HFF-Myc (cell line): ENCODE results near the gene HK2.
"Not testable (repeated sequence)": the region's sequence is repeated elsewhere in the genome, so short reads cannot be mapped to it uniquely, and the experiment has no call there.

ENCODE experiments used
- DNase-seq: peaks from one replicate; pipeline ENCODE4 v3.0.0-alpha.2; 2011; ENCODE audit warnings: low read depth; ENCODE audit errors: extremely low read depth
- H3K4me3 ChIP-seq: replicated peaks from 2 replicates; pipeline ENCODE4 v1.5.1; 2011; ENCODE audit warnings: low read depth, mild to moderate bottlenecking, control low read depth, low read length
- TF ChIP-seq, protein P1 (sequence below): IDR thresholded peaks from 2 replicates; pipeline ENCODE4 v1.5.1; 2012; ENCODE audit warnings: mild to moderate bottlenecking, low read depth, low read length, control low read depth; ENCODE audit errors: missing control alignments

HK2 gene

DNA sequence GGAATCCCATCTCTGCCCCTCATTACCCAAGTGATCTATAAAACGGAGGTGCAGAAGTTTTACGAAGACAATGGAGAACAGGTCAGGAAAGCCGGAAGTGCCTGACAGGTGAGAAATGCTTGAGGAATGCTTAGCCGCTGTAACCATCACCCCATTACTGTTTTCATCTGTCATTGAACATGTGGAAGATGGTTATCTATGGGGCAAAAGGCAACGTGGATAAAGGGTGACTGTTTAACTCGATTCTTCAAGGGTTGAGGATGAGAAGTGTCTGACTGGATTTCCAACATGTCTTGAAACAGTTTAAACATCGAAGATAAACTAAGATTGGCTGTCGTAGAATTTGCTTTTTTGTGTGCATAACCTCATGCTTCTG lies 17.3 kb downstream of the HK2 start:
- DNase-seq = no peak
- no peak overlapping the region for H3K4me3 ChIP-seq
- TF ChIP-seq, protein P1, sequence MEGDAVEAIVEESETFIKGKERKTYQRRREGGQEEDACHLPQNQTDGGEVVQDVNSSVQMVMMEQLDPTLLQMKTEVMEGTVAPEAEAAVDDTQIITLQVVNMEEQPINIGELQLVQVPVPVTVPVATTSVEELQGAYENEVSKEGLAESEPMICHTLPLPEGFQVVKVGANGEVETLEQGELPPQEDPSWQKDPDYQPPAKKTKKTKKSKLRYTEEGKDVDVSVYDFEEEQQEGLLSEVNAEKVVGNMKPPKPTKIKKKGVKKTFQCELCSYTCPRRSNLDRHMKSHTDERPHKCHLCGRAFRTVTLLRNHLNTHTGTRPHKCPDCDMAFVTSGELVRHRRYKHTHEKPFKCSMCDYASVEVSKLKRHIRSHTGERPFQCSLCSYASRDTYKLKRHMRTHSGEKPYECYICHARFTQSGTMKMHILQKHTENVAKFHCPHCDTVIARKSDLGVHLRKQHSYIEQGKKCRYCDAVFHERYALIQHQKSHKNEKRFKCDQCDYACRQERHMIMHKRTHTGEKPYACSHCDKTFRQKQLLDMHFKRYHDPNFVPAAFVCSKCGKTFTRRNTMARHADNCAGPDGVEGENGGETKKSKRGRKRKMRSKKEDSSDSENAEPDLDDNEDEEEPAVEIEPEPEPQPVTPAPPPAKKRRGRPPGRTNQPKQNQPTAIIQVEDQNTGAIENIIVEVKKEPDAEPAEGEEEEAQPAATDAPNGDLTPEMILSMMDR = no peak

DNA sequence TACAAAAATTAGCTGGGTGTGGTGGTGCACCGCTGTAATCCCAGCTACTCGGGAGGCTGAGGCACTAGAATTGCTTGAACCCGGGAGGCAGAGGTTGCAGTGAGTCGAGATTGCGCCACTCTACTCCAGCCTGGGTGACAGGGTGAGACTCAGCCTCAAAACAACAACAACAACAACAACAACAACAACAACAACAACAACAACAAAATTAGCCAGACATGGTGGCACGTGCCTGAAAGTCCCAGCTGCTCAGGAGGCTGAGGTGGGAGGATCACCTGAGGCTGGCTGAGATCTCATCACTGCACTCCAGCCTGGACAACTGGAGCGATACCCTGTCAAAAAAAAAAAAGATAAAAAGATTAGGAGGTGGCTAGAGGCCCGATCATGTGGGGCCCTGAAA lies 19.4 kb downstream of the HK2 start:
- DNase-seq, H3K4me3 ChIP-seq: not testable (repeated sequence)

DNA sequence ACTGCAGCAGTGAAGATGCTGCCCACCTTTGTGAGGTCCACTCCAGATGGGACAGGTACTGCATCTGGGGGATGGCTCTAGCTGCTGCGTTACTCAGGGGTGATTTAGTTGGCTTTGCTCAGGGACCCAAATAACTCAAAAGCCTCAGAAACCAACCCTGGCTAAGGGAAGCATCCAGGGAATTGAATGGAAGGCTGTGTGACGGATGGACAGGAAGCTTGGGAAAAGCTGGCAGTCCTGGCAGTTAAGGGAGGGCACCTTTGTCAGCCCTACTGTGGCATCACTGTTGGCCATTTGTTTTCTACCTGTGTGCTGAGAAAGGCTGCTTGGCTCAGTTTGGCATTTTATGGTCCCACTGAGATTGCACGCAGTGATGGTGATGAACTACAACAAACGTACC lies 20.5 kb downstream of the HK2 start:
- TF ChIP-seq, protein P1 = no peak
- no peak overlapping the region for H3K4me3 ChIP-seq
- DNase-seq = no peak

DNA sequence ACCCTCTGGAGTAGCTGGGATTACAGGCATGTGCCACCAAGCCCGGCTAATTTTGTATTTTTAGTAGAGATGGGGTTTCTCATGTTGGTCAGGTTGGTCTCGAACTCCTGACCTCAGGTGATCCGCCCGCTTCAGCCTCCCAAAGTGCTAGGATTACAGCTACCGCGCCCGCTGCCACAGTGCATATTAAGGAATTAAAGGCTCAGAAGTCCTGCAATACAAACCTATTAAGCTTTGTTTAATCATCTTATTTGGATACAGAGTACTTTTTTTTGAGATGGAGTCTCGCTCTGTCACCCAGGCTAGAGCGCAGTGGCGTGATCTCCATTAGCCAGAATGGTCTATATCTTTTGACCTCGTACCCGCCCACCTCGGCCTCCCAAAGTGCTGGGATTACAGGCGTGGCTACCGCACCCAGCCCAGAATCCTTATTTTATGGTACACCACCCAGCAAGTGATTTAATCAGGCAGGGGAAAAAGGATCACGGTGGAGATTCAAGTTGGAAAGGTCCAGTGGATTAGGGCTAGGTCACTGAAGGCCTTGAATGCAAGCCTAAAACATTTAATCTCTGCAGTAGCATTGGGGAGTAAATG lies 21.3 kb downstream of the HK2 start:
- not testable (repeated sequence) for H3K4me3 ChIP-seq, DNase-seq

DNA sequence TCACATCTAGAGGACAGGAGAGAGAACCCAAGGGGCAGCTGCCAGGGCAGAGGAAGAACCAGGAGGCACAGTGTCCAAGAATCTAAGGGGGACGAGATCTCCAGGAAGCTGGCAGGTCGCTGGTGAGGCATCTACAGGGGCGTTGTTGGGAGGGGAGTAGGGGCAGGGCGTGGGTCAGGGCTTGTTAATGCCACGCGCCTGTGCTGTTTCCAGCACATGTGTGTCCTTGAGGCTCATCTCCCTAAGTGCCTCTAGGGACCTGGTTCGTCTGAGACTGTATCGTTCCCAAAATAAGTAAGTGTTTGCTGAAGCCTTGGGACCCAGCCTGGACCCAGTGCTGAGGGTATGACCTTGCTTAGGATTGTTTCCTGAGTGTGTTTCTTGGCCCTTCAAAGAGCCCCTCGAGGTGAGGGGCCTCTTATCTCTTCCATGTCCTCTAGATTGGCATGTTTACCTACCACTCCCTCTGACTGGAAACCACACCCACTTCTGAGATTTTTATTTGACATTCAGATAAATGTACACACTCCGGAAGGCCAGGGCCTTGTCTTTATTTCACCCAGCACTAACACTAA lies 22.2 kb downstream of the HK2 start:
- TF ChIP-seq, protein P1 = no peak
- DNase-seq = no peak
- H3K4me3 ChIP-seq = no peak overlapping the region

DNA sequence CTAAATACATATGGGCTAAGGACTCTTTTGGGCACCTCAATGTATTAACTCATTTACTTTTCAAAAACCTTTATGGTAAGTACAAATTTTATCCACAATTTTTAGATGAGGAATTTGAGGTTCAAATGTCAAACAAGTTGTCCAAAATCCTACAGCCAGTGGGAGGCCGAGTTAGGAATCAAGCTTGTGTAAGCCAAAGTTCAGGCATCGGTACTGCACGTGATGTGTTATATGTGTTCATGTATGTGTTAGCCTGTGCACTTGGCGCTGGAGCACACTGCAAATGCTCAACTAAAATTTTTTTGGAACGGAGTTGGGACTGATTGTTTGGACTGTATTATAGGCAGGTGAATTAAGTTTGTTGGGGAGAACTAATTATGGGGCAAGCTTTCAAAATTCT lies 22.7 kb downstream of the HK2 start:
- DNase-seq = no peak
- TF ChIP-seq, protein P1 = no peak
- H3K4me3 ChIP-seq = no peak overlapping the region

DNA sequence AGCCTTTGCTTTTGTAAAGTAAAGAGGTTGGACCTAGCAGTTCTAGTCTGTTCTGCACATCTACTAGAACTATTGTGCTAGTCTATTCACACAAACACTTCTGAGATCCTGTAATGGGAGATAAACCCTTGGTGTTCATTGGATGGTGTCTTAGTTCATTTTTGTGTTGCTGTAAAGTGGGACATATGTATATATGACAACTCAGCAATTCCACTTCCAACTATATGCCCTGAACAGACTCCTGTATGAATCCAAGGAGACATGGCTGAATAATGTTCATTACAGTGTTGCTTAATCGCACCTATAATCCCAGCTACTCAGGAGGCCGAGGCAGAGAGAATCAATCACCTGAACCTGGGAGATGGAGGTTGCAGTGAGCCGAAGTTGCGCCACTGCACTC lies 23.3 kb downstream of the HK2 start:
- TF ChIP-seq, protein P1 = no peak
- DNase-seq = no peak

DNA sequence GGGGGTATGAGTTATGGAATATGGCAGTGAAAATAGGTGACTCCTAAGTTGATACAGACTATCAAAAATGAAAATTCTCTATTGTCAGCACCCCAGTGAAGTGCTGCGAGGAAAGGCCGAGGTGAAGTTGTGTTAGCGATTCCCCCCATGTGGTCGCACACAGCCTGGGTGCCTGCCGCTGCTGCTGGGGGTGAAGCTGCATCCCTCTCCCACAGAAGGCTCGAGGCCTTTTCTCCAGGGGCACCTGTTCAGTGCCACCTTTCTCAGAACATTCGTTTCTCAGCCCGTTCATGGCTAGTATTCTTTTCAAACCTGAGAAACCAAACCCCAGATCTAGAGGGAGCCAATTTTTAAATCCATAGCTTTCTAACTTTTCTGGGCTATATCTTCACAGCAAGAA lies 23.8 kb downstream of the HK2 start:
- no peak for DNase-seq
- H3K4me3 ChIP-seq = no peak overlapping the region
- TF ChIP-seq, protein P1 = no peak

More for the DNA sequence above, 23.3 kb downstream of the HK2 start:
- H3K4me3 ChIP-seq = no peak overlapping the region
